Activated CD8-positive, alpha-beta memory T cell treated with anti-CD3 and anti-CD28 coated beads, Interleukin-2, amount 50 U/mL, for 48 hours (primary cell): Measurements from ENCODE around the gene MYO9B.
"Not testable (repeated sequence)": the region's sequence is repeated elsewhere in the genome, so short reads cannot be mapped to it uniquely, and the experiment has no call there.

Experiments used
- DNase-seq: peaks from one replicate; pipeline ENCODE4 v3.0.0-alpha.2; 2020

The MYO9B gene

DNA sequence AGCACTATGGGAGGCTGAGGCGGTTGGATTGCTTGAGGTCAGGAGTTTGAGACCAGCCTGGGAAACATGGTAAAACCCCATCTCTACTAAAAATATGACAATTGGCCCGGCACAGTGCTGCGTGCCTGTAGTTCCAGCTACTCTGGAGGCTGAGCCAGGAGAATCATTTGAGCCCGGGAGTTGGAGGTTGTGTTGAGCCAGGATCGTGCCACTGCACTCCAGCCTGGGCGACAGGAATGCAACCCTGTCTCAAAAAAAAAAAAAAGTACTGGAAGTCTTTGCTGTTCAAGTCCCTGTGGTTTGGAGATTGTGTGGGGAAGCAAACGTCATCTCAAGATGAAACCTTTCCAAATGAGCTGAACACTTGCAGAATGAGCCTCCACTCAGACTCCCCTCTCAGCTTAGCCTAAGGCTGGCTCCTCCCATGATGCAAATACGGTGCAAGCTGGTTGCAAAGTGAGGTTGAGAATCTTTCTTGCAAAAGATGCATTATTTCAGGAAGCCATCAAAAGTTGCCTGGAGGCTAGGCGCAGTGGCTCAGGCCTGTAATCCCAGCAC is 46.2 kb downstream of the MYO9B start:
- DNase-seq, result no peak

DNA sequence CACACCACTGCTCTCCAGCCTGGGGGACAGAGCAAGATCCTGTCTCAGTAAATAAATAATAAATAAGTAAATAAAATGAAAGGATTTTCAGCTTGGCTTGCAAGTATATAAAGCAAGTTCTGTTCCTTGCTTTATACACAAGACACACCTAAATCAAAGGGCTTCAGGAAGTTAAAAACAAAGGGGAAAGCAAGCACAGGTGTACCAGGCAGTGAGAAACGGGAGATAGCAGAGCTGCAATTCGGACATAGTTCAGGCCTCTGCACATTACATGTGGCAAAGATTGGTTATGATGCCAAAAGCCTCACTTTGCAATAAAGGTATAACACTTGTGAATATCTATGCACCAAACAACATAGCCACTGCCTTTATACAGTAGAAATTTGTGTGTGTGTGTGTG is 47.5 kb downstream of the MYO9B start:
- DNase-seq, result no peak

DNA sequence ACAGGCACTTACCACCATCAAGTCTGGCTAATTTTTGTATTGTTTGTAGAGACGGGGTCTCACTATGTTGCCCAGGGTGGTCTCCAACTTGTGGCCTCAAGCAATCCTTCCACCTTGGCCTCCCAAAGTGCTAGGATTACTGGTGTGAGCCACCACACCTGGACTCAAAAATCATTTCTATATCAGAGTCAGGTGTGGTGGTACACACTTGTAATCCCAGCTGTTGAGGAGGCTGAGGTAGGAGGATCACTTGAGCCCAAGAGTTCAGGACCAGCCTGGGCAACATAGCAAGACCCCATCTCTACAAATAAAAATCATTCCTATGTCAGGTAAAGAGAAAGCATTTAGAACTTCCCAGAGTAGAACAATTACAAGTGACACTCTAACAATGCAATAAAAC is 48.4 kb downstream of the MYO9B start:
- DNase-seq, result no peak

DNA sequence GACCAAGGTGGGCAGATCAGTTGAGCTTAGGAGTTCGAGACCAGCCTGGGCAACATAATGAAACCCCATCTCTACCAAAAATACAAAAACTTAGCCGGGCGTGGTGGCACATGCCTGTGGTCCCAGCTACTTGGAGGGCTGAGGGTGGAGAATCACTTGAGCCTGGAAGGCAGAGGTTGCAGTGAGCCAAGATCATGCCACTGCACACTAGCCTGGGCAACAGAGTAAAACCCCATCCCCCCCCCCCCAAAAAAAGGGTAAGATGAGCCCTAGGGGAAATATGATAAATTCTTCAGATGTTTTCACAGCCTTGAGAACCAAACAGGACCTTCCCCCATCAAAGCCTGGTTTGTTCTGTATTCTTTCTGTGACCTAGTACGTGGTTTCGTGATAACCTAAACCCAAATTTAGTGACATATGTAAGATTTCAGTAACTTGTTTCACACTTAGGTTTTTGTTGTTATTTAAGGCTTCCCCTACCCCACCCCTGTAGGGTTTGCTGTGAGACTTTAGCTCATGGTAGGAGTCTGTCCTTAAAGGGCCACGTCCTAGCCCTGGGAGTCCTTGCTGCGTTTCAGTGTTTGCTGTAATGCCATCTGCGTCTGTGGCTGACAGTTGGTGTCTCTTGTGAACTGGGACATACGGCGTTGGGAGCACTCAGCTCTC is 49.6 kb downstream of the MYO9B start:
- no peak for DNase-seq

DNA sequence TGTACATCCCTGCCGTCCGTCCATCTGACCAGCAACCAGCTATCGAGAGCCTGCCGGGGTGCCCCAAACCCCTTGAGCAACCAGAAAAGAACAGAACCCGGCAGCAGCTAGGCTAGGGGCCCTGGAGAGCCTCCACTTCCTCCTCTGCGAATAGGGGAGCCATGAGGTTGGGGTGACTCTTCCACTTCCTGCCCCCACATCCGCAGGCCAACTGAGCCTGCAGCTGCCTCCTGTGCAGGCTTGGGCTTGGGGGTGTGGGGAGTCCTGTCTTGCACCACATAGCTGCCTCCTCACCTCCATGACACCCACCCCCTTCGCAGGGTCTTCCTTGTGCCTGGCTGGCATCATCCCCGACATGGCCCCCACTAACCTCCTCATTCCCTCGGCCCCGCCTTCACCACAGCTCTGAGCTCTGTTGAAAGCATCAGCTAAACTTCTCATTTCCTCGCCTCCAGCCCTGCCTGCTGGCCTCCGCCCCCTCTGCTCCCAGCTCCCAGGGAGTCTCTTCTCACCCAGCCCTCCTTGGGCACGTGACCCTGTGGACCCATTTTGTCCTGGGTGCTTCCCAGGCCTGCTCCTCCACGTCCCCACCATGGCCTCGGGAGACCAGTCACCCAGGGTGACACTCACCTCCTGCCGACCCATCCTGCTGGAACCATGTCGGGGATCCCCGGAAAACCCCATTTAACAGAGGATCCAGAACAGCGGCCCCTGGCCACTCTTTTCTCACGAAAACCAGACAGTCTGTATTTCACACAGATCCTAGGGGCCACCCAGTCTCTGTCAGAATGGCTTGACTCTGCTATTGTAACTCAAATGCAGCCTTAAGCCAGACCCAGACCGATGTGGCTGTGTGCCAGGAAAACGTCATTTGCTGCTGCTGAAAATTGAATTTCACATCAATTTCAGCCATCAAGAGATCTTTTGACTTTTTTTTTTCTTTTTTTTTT is 50.4 kb downstream of the MYO9B start:
- peak; percentile 82 for DNase-seq

DNA sequence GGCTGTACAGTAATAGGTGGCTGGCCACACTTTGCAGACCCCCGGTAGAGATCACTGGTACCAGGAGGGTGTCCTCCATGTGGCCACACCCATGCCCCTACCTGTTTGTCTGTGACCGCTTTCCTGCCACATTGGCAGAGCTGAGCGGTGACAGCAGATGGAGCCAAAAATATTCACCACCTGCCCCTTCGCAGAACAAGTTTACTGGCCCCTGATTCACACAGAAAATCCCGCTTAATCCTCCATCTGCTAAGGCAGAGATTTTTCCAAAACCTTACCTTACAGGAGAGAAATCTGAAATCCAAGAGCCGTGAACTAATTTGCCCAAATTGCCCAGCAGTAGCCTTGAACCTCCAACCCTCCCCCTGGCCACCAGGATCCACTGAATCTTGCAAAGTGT is 52.1 kb downstream of the MYO9B start:
- DNase-seq, result no peak

DNA sequence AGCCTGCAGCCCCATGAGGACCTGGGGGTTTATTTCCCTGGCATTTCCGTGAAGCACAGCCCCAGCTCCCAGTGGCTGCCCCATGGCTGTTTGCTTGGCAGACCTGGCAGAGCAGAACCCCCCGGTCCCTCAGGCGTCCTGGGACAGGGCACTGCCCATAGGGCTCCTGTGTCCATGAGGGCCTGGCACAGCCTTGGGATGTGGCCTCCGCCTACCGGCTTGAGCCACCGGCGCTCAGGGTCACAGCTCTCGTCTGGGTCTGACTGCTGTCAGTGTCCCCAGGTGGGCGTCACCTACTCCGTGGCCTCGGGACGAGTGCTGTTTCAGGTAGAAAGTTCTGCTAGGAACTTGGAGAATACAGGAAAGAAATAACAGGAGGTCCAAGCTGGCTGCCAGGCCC is 52.8 kb downstream of the MYO9B start:
- no peak for DNase-seq

DNA sequence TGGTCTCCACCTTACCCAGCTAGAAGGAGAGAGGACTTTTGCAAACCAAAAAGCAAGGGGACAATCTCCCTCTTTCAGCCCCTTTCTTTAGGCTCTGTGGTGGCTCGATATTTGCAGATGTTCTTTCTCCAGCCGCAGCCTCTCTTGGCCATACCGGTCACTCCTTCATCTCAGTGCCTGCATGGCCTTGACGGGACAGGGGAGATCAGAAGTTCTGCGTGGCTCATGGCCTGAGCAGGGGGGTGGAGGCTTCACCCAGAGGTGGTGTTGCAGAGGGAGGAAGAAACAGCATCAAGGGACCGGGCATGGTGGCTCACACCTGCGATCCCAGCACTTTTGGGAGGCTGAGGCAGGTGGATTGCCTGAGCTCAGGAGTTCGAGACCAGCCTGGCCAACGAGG is 53.2 kb downstream of the MYO9B start:
- no peak for DNase-seq

DNA sequence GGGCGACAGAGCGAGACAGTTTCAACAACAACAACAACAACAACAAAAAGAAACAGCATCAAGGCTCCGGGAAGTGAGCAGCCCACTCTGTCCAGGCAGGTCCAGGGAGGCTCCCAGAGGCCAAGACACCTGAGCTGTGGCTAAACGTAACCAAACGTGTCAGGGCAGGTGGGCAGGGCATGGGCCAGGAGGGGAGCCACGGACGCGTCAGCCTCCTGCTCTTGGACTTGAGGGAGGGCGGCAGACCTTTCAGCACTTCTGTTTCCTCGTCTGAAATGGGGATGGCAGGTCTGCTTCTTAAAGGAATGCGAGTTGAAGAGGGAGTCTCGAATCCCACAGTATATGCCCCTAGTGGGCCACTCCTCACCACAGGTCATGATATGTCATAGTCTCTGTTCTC is 53.8 kb downstream of the MYO9B start:
- DNase-seq, result no peak

DNA sequence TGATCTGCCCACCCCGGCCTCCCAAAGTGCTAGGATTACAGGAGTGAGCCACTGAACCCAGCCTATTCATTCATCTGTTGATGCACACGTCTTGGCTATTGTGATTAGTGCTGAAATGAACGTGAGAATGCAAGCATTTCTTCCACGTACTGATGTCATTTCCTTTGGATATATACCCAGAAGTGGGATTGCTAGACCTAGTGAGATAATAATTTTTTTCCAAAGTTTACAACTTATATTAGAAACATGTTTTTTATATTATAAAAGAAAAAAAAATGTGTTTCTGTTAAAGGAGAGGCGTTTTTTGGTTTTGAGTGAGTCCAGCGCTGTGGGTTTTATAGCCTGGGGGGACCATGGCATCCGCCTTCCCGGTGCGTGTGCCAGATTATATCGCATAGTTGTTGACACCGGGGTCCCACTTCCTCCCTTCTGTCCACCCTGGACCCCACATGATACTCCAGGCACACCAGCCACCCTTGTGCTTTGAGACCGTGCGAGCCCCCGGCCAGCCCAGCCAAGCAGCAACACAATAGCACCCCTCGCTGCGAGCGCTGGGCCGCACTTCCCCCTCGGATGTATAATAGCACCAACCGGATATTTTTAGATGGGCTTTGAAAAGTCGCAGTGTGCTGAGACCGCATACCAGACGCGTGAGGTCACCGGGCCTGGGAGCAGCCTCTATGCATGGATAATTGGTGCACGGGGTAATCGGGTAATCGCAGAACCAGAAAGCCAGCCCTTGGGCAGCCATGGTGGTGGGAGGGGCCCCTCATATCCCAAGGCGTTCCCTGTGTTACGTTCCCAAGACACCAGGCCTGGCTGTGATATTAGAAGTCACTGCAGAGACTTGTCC is 59.6 kb downstream of the MYO9B start:
- DNase-seq, result peak; percentile 57

DNA sequence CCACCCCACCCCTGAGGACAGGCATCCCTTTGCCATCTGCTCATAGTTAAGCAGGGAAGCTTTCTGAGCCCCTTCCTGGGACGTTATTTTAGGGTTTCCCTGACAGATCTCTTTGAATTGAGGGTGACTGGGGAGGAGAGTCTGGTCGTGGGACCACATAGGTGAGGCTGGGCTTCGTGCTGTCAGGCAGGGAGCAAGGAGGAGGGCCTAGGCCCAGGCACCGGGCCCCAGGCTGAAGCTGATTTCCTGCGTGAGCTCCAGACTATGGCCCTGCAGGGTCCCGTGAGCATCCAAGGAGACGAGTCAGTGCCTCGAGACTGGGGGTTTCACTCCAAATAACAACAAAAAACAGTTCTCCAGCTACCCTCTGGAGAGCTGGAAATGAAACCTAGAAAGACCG is 60.4 kb downstream of the MYO9B start:
- DNase-seq, result no peak

DNA sequence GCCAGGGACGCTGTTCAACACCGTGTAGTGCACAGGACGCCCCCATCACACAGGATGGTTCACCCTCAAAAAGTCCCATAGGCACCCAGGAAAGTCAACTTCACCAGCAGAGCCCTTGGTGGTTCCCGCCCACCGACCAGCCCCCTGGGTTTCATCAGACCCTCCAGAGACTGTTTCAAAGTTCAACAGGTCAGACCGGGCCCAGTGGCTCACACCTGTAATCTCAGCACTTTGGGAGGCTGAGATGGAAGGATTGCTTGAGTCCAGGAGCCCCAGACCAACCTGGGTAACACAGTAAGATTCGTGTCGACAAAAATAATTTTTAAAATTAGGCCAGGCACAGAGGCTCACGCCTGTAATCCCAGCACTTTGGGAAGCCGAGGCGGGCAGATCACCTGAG is 61.0 kb downstream of the MYO9B start:
- no peak for DNase-seq

DNA sequence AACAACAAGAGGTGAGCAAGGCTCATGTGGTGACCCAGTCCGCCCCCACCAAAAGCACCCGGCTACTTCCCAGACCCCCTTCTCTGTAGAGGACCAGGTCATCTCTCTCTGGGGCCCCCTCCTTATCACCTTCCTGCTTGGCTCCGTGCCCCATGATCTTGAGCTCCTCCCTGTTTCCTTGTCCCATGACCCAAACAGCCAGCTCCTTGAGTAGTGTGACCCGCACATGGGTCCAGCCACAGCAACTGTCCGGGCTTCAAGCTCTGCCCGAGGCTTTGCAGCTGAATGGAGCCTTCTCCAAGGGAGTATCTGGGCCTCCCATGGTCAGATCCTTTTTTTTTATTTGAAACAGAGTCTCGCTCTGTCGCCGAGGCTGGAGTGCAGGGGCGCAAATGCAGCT is 61.8 kb downstream of the MYO9B start:
- no peak for DNase-seq

DNA sequence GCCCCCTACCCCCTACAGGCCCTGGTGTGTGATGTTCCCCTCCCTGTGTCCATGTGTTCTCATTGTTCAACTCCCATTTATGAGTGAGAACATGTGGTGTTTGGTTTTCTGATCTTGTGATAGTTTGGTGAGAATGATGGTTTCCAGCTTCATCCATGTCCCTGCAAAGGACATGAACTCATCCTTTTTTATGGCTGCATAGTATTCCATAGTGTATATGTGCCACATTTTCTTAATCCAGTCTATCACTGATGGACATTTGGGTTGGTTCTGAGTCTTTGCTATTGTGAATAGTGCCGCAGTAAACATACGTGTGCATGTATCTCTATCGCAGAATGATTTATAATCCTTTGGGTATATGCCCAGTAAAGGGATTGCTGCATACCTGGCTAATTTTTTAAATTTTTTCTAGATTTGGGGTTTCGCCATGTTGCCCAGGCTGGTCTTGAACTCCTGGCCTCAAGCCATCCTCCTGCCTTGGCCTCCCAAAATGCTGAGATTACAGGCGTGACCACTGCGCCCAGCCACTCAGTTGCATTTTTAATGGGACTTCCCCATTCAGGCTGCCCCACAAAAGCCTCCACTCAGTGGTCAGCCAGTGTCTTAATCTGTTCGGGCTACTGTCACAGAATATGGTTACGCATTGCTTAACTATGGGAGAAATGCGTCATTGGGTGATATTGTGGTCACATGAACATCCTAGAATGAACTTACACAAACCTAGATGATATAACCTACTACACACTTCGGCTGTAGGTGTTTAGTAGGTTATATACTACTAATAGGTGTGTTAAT is 62.7 kb downstream of the MYO9B start:
- DNase-seq, result not testable (repeated sequence)

DNA sequence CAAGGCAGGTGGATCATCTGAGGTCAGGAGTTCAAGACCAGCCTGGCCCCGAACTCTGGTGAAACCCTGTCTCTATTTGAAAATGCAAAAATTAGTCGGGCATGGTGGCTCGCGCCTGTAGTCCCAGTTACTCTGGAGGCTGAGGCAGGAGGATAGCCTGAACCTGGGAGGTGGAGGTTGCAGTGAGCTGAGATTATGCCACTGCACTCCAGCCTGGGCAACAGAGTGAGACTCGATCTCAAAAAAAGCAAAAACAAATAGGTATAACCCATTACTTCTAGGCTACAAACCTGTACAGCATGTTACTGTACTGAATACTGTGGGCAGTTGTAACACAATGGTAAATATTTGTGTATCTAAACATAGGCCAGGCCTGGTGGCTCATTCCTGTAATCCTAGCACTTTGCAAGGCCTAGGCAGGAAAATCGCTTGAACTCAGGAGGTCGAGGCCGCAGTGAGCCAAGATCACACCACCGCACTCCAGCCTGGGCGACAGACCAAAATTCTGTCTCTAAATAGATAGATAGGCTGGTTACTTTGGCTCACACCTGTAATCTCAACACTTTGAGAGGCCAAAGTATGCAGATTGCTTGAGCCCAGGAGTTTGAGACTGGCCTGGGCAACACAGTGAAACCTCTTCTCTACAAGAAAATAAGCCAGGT is 63.5 kb downstream of the MYO9B start:
- DNase-seq, result no peak

DNA sequence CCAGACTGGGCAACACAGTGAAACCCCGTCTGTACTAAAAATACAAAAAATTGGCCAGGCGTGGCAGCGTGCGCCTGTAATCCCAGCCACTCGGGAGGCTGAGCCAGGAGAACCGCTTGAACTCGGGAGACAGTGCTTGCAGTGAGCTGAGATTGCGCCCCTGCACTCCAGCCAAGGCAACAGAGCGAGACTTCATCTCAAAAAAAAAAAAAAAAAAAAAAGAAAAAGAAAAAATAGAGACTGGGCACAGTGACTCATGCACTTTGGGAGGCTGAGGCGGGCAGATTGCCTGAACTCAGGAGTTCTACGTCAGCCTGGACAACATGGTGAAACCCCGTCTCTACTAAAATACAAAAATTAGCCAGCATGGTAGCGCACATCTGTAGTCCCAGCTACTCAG is 69.2 kb downstream of the MYO9B start:
- DNase-seq, result not testable (repeated sequence)

DNA sequence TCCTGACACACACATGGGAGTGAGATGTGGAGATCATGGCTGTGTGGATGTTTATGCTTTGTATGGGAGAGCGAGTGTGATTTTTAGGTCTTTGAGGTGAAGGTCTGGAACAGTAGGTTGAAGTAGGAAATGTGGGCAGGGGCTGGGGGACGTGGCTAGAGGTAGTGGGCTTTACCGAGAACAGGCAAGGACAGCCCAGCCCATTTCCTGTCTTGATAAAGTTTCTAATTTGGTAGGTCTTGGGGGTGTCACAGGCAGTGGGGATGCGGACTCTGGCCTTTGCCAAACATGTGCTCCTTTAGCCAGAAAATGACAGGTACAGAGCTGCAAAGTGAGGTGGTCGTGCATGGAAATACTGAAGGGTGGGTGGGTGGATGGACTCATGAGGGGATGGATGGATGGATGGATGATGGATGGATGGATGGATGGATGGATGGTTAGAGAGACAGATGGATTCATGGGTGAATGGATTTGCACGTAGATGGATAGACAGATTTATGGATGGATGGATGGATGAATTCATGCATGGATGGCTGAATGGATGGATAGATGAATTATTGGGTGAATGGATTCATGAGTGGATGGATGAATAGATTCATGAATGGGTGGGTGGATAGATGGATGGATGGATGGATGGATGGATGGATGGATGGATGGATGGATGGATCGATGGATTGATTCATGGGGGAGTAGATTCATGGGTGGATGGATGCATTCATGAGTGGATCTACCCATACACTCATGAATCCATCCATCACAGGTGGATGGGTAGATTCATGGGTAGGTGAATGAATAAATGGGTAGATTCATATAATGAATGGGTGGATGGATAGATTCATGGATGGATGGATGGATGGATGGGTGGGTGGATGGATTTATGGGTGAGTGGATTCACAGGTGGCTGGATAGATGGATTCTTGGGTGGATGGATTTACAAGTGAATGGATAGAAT is 70.2 kb downstream of the MYO9B start:
- DNase-seq, result no peak

DNA sequence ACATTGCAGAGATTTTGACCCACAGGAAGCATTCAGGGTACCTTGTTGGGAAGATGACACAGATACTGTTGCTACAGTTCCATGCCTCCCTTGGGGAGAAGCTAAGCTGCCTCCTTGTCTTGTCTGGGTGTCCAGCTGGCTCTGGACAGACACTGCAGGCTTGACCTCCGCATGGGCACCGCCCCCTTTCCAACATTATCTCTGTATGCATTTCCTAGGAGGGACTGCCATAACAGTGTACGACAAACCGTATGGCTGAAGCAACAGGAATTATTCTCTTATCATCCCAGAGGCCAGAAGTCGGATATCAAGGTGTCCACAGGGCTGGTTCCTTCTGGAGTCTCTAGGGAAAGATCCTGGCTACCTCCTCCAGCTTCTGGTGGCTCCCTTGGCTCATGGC is 72.6 kb downstream of the MYO9B start:
- DNase-seq, result no peak

DNA sequence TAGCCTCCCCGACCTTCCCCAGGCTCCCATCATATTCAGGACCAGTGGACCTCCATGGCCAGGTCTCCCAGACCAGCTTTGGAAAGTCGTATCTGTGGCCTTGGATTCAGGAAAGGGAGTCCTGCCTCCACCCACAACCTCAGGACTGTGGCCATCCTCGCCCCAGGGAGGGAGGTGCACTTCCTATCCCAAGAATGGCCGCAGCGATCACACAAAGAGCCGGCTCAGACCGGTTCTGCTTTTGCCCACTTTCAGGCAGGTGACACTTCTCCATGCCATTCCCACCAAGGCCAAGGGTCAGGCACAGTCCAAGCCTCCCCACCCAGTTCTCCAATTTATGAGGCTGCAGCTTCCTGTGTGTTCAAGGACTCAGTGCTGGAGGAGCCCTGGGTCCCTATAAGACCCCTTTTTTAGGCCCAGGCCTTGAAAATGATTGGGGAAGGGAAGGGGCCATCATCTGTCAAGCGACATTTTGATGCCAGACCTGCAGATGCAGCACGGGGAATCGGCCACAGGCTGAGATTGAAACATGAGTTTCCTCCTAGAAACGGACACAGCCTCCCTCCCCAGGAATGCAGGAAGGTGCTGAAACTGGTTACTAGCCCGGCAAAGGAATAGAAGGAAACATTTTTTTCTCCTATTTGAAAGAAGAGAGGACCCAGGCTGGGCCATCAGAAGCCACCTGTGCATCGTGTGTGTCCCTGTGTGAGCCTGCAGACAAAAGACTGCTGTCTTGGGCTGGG is 74.0 kb downstream of the MYO9B start:
- no peak for DNase-seq

DNA sequence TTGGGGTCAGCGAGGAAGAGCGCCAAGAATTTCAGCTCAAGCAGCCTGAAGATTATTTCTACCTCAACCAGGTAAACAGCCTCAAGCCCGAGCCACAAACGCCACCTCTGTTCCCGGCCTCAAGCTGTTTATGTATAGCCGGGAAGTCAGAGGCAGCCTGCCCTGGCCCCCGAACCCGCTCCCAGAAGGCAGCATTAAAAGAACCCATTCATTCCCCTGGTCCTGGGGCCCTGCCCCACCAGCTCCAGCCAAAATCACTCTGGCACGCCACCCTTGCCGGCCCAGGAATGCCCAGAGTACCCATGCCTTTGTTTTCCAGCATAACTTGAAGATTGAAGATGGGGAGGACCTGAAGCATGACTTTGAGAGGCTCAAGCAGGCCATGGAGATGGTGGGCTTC is 78.4 kb downstream of the MYO9B start:
- DNase-seq, result no peak
